MM.1S (cell line): ENCODE measurements around the gene WSCD1.

ENCODE experiments used
- DNase-seq: peaks from one replicate; pipeline ENCODE4 v3.0.0-alpha.2; 2015
- H2AFZ ChIP-seq: fragments of 300-600 bp; sonication (generic); 2 replicates; pipeline ENCODE4 v1.6.0; 2016; ENCODE audit warnings: antibody characterized with exemption, low read length
- H3F3A ChIP-seq: fragments of 300-600 bp; sonication (generic); 2 replicates; pipeline ENCODE4 v1.6.1; 2016; ENCODE audit warnings: mild to moderate bottlenecking, antibody characterized with exemption, low read length, moderate library complexity, mixed read lengths; ENCODE audit not compliant: insufficient read depth
- H3K27ac ChIP-seq: fragments of 300-600 bp; sonication (generic); 2 replicates; pipeline ENCODE4 v1.5.1; 2016; ENCODE audit warnings: mild to moderate bottlenecking, low read length
- H3K27me3 ChIP-seq: fragments of 300-600 bp; sonication (generic); replicated peaks from 2 replicates; pipeline ENCODE4 v1.6.0; 2016; ENCODE audit warnings: low read length; ENCODE audit not compliant: insufficient read depth
- H3K36me3 ChIP-seq: fragments of 300-600 bp; sonication (generic); replicated peaks from 2 replicates; pipeline ENCODE4 v1.6.1; 2016; ENCODE audit warnings: mild to moderate bottlenecking, low read length, mixed read lengths; ENCODE audit not compliant: insufficient read depth
- H3K4me1 ChIP-seq: fragments of 300-600 bp; sonication (generic); 2 replicates; pipeline ENCODE4 v1.6.1; 2016; ENCODE audit warnings: low read length, mixed read lengths
- H3K4me2 ChIP-seq: fragments of 300-600 bp; sonication (generic); 2 replicates; pipeline ENCODE4 v1.6.0; 2016; ENCODE audit warnings: low read depth, low read length
- H3K4me3 ChIP-seq: fragments of 300-600 bp; sonication (generic); 2 replicates; pipeline ENCODE4 v1.5.1; 2016; ENCODE audit warnings: low read length, mixed read lengths
- H3K79me2 ChIP-seq: fragments of 300-600 bp; sonication (generic); 2 replicates; pipeline ENCODE4 v1.6.1; 2016; ENCODE audit warnings: mixed run types, low read length, mixed read lengths
- H3K9ac ChIP-seq: fragments of 300-600 bp; sonication (generic); 2 replicates; pipeline ENCODE4 v1.6.1; 2016; ENCODE audit warnings: low read length, mixed read lengths
- H3K9me2 ChIP-seq: fragments of 300-600 bp; sonication (generic); replicated peaks from 2 replicates; pipeline ENCODE4 v1.6.1; 2016; ENCODE audit warnings: mild to moderate bottlenecking, low read length, mixed read lengths; ENCODE audit not compliant: insufficient read depth
- H3K9me3 ChIP-seq: fragments of 300-600 bp; sonication (generic); replicated peaks from 2 replicates; pipeline ENCODE4 v1.6.1; 2016; ENCODE audit warnings: mild to moderate bottlenecking, low read length, mixed read lengths; ENCODE audit not compliant: insufficient read depth
- H4K20me1 ChIP-seq: fragments of 300-600 bp; sonication (generic); 2 replicates; pipeline ENCODE4 v1.6.1; 2016; ENCODE audit warnings: mild to moderate bottlenecking, low read length, moderate library complexity, mixed read lengths; ENCODE audit not compliant: insufficient read depth
- EZH2 ChIP-seq: fragments of 300-600 bp; sonication (generic); optimal IDR thresholded peaks from 2 replicates; pipeline ENCODE3; 2017; ENCODE audit warnings: low read depth, mild to moderate bottlenecking, antibody characterized with exemption, low read length, mixed read lengths
- EZH2phosphoT487 ChIP-seq: fragments of 300-600 bp; sonication (generic); IDR thresholded peaks from 2 replicates; pipeline ENCODE4 v1.6.1; 2018; ENCODE audit warnings: antibody characterized with exemption, low read length
- TF ChIP-seq, protein P1 (sequence below): fragments of 300-600 bp; sonication (generic); IDR thresholded peaks from 2 replicates; pipeline ENCODE4 v1.5.1; 2016; ENCODE audit warnings: antibody characterized with exemption, low read length, mixed read lengths

Gene WSCD1

DNA sequence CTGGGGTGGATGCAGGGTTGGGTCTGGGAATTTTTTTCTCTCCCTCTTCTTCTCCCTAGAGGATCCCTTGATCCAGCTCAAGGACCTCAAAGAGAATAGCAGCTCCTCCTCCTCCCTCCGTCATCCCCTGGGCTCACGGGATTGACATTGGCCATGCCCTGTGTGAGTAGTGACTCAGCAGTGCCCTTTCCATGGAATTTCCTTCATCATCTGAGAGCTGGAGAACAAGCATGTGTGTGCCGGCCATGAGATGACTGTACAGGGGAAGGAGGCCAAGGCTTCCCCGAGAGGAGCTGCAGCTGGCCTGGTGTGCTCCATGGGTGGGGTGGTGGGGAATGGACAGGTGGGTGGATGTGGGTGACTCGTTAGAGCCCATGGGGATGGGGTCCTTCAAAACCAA lies 8.9 kb upstream of the WSCD1 start:
- no peaks in the 10 kb centered on the region for H3K9me3 ChIP-seq
- H2AFZ ChIP-seq = no peak overlapping the region
- H3K27ac ChIP-seq = no peak overlapping the region
- no peak overlapping the region for H3K4me3 ChIP-seq
- no peaks in the 10 kb centered on the region for H3F3A ChIP-seq
- H3K27me3 ChIP-seq = no peaks in the 10 kb centered on the region
- DNase-seq = no peak
- no peak overlapping the region for H3K4me2 ChIP-seq
- TF ChIP-seq EZH2phosphoT487 (no peak), EZH2 (no peak)
- TF ChIP-seq, protein P1, sequence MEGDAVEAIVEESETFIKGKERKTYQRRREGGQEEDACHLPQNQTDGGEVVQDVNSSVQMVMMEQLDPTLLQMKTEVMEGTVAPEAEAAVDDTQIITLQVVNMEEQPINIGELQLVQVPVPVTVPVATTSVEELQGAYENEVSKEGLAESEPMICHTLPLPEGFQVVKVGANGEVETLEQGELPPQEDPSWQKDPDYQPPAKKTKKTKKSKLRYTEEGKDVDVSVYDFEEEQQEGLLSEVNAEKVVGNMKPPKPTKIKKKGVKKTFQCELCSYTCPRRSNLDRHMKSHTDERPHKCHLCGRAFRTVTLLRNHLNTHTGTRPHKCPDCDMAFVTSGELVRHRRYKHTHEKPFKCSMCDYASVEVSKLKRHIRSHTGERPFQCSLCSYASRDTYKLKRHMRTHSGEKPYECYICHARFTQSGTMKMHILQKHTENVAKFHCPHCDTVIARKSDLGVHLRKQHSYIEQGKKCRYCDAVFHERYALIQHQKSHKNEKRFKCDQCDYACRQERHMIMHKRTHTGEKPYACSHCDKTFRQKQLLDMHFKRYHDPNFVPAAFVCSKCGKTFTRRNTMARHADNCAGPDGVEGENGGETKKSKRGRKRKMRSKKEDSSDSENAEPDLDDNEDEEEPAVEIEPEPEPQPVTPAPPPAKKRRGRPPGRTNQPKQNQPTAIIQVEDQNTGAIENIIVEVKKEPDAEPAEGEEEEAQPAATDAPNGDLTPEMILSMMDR = no peak
- H3K9ac ChIP-seq = no peak overlapping the region
- H3K4me1 ChIP-seq = no peaks in the 10 kb centered on the region
- no peaks in the 10 kb centered on the region for H3K36me3 ChIP-seq
- no peaks in the 10 kb centered on the region for H4K20me1 ChIP-seq
- no peaks in the 10 kb centered on the region for H3K79me2 ChIP-seq
- no peaks in the 10 kb centered on the region for H3K9me2 ChIP-seq

DNA sequence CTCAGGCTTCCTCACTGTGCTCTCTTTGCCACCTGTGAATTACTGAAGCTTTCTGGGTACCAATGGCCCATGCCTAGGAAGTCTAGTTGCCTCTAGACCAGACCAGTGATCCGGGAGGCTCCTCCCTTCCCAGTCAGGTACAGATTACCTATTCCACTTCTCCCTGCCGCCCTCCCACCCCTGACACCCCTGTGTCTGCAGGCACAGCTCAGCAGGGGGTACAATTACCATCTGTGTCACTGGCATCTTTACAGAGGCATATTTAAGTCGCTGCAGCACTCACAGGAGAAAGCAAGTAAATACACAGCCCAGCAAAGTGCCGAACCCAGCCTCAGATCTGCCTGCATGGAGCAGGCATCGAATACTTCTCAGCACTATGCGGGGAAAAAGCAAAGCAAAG lies 5.3 kb upstream of the WSCD1 start:
- Histone ChIP-seq H2AFZ (no peak overlapping the region), H3K79me2 (no peaks in the 10 kb centered on the region), H3K9ac (no peak overlapping the region), H3F3A (peaks cover 15% of the 10 kb centered on the region; the same call in 1 of the 2 replicates), H3K27me3 (no peaks in the 10 kb centered on the region), H3K9me3 (no peaks in the 10 kb centered on the region), H3K4me1 (peaks cover 13% of the 10 kb centered on the region), H3K4me2 (no peak overlapping the region), H3K27ac (no peak overlapping the region), H4K20me1 (no peaks in the 10 kb centered on the region), H3K9me2 (no peaks in the 10 kb centered on the region), H3K36me3 (no peaks in the 10 kb centered on the region), H3K4me3 (no peak overlapping the region)
- no peak for TF ChIP-seq EZH2
- TF ChIP-seq, protein P1 = no peak
- TF ChIP-seq EZH2phosphoT487 = no peak
- no peak for DNase-seq

DNA sequence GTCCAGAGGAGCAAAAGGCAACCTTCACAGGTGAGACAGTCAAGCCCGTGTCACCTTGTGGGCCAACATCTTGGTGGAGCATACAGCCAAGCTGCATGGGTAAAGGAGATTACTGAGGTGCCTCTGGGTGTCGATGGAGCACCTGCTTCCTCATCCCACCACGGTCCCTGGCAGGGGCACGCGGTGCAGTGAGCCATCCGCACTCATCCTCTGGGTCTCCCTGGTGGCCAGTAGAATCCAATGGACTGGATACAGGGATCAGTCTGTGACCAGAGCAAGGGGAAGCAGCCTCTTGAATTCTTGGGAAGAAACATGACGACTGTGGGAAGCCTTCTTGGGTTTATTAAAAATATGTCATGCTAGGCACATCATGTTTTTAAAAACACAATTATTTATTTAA lies 4.8 kb upstream of the WSCD1 start:
- Histone ChIP-seq H4K20me1 (no peaks in the 10 kb centered on the region), H3K36me3 (no peaks in the 10 kb centered on the region), H3K4me3 (no peak overlapping the region), H3K9ac (no peak overlapping the region), H3F3A (peaks cover 15% of the 10 kb centered on the region; the same call in 1 of the 2 replicates), H3K79me2 (no peaks in the 10 kb centered on the region), H3K9me2 (no peaks in the 10 kb centered on the region), H3K4me2 (no peak overlapping the region), H3K9me3 (no peaks in the 10 kb centered on the region), H2AFZ (no peak overlapping the region), H3K27me3 (no peaks in the 10 kb centered on the region), H3K4me1 (peaks cover 14% of the 10 kb centered on the region), H3K27ac (no peak overlapping the region)
- TF ChIP-seq, protein P1 = no peak
- TF ChIP-seq EZH2 (no peak), EZH2phosphoT487 (no peak)
- DNase-seq = no peak
